Peyer's patch (tissue), 4 donors: ENCODE results near the gene CTNNA2. TPM values are rescaled to one million over a fixed set of nuclear protein-coding genes. Genes with fewer than 3 reads are reported as not detected.

Source experiments
- DNase-seq, 3 donors: peaks; one replicate each; pipeline ENCODE4 v3.0.0-alpha.2; 2017 to 2019
- H3K27ac ChIP-seq, 4 donors: fragments of 200-600 bp; sonication (generic); one replicate each; pipeline ENCODE4 v1.5.1; 2016 to 2019
- H3K27me3 ChIP-seq, 2 donors: fragments of 200-600 bp; sonication (generic); one replicate each; pipeline ENCODE4 v1.5.1; 2019
- H3K36me3 ChIP-seq, 3 donors: fragments of 200-600 bp; sonication (generic); one replicate each; pipeline ENCODE4 v1.5.1; 2016 to 2019
- H3K4me1 ChIP-seq, 4 donors: fragments of 200-600 bp; sonication (generic); one replicate each; pipeline ENCODE4 v1.5.1; 2016 to 2019
- H3K4me3 ChIP-seq, 4 donors: fragments of 200-600 bp; sonication (generic); 1 replicate in 3 of 4; 2 replicates in 1 of 4; pipeline ENCODE4 v1.5.1; 2016 to 2019; ENCODE audit warnings: mild to moderate bottlenecking in 1 of 4
- H3K9me3 ChIP-seq, 4 donors: fragments of 200-600 bp; sonication (generic); one replicate each; pipeline ENCODE4 v1.5.1; 2016 to 2019; ENCODE audit warnings: mild to moderate bottlenecking in 1 of 4
- POLR2A ChIP-seq, 2 donors: fragments of 450-650 bp; IDR thresholded peaks; one replicate each; pipeline ENCODE4 v1.5.1; 2017; ENCODE audit warnings: antibody characterized with exemption in 2 of 2, mild to moderate bottlenecking in 2 of 2, moderate library complexity in 2 of 2
- total RNA-seq, 4 donors: library from RNA; depleted of rRNA; stranded (reverse); fragments of >200 nt; gene quantifications; one replicate each; pipeline ENCODE4 v1.1.0, GENCODE V29; 2016
- TF ChIP-seq, protein P1 (sequence below), 6 experiments: fragments of 450-650 bp in 4 of 6; fragments of 200-600 bp in 2 of 6; sonication (generic) in 1 of 6; IDR thresholded peaks; one replicate each; pipeline ENCODE4 v1.5.1; 2017 to 2019; ENCODE audit warnings: antibody characterized with exemption in 6 of 6, mild to moderate bottlenecking in 3 of 6, moderate library complexity in 1 of 6

The CTNNA2 gene
- total RNA-seq, 4 donors from 2014 or later, result 0.67 to 5.3 (median 0.88) TPM; not detected in 1

DNA sequence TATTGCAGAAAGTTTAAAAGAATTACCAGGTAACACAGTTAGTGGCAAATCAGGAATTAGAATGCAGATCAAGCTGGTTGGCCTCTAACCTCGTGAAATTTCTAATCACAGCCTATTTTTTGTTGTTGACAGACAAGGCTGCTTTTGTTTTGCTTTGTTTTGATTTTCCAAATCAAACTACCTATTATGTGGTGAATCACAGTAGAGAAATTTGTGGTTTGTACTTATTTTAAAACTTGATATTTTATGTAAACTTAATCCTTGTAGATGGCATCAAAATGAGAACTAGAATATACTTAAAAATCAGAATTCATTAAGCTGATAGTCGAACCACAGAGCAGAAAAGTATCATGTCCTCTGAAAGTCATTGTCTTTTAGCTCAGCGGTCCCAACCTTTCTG, 258.1 kb downstream of the CTNNA2 start:
- Histone ChIP-seq H3K9me3 (no peaks in the 10 kb centered on the region), H3K4me1 (no peaks in the 10 kb centered on the region)
- TF ChIP-seq, protein P1, sequence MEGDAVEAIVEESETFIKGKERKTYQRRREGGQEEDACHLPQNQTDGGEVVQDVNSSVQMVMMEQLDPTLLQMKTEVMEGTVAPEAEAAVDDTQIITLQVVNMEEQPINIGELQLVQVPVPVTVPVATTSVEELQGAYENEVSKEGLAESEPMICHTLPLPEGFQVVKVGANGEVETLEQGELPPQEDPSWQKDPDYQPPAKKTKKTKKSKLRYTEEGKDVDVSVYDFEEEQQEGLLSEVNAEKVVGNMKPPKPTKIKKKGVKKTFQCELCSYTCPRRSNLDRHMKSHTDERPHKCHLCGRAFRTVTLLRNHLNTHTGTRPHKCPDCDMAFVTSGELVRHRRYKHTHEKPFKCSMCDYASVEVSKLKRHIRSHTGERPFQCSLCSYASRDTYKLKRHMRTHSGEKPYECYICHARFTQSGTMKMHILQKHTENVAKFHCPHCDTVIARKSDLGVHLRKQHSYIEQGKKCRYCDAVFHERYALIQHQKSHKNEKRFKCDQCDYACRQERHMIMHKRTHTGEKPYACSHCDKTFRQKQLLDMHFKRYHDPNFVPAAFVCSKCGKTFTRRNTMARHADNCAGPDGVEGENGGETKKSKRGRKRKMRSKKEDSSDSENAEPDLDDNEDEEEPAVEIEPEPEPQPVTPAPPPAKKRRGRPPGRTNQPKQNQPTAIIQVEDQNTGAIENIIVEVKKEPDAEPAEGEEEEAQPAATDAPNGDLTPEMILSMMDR (IDR thresholded peaks at IDR 0.05), result no peak
- TF ChIP-seq POLR2A (IDR thresholded peaks at IDR 0.05), result no peak

DNA sequence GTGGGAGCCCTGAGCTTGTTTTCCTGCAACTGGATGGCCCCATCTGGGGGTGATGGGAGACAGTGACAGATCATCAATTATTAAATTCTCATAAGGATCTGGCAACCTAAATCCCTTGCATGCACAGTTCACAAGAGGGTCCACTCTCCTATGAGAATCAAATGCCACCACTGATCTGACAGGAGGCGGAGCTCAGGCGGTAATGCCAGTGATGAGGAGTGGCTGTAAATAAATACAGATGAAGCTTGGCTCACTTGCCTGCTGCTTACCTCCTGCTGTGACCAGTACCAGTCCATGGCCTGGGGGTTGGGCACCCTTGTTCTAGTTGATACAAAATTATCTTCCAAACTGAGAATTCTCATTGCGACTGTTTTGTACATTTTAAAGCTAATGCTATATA, 258.6 kb downstream of the CTNNA2 start:
- Histone ChIP-seq H3K27ac (no peak overlapping the region), H3K4me1 (no peaks in the 10 kb centered on the region), H3K27me3 (no peaks in the 10 kb centered on the region), H3K36me3 (no peaks in the 10 kb centered on the region), H3K4me3 (no peak overlapping the region), H3K9me3 (no peaks in the 10 kb centered on the region)
- TF ChIP-seq POLR2A (IDR thresholded peaks at IDR 0.05), result no peak
- TF ChIP-seq, protein P1 (IDR thresholded peaks at IDR 0.05), result no peak
- DNase-seq, result no peak

More for the DNA sequence above, 258.1 kb downstream of the CTNNA2 start:
- Histone ChIP-seq H3K36me3 (no peaks in the 10 kb centered on the region), H3K27me3 (no peaks in the 10 kb centered on the region), H3K27ac (no peak overlapping the region), H3K4me3 (no peak overlapping the region)
- no peak for DNase-seq

DNA sequence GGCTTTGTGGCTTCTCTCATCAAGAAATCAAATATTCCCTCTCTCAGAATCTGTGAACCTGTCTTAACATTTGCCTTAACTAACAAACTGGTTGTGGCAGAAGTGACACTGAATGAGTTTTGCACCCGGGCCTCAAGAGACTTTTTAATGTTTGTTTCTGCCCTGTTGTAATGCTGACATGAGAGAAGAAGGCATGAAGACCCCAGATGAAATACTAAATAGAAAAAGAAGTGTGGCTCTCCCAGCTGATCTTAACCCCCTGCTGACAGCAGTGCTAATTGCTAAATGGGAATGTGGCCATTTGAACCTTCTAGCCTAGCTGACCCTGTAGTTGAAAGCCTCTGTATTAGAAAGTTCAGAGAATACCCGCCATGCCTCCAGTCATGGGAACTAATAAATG, 261.2 kb downstream of the CTNNA2 start:
- H3K27ac ChIP-seq, result no peak overlapping the region
- no peak overlapping the region for H3K4me3 ChIP-seq
- TF ChIP-seq, protein P1 (IDR thresholded peaks at IDR 0.05), result no peak
- TF ChIP-seq POLR2A (IDR thresholded peaks at IDR 0.05), result no peak
- no peak for DNase-seq
- no peaks in the 10 kb centered on the region for H3K9me3 ChIP-seq
- H3K36me3 ChIP-seq, result no peaks in the 10 kb centered on the region
- H3K4me1 ChIP-seq, result no peaks in the 10 kb centered on the region
- H3K27me3 ChIP-seq, result no peaks in the 10 kb centered on the region

DNA sequence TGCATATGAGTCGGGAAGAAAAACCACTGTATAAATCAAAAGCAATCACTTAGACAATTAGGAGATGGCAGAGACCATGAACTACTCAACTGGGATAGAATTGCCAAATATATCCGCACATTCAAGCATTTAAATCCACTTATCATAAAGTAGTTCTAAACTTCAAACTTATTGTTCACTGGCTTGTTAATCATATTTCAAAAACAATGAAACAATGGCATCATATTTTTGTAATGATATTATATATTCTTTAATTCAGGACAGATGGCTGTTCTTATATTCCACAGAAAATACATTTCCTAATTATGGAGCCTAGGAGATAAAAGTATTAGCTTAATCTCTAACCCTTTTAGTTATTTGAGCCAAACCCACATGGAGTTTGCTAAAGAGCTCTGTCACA, 263.6 kb downstream of the CTNNA2 start:
- Histone ChIP-seq H3K4me1 (no peaks in the 10 kb centered on the region), H3K4me3 (no peak overlapping the region), H3K27ac (no peak overlapping the region), H3K27me3 (no peaks in the 10 kb centered on the region), H3K9me3 (no peaks in the 10 kb centered on the region), H3K36me3 (no peaks in the 10 kb centered on the region)
- no peak for TF ChIP-seq POLR2A (IDR thresholded peaks at IDR 0.05)
- TF ChIP-seq, protein P1 (IDR thresholded peaks at IDR 0.05), result no peak
- no peak for DNase-seq

DNA sequence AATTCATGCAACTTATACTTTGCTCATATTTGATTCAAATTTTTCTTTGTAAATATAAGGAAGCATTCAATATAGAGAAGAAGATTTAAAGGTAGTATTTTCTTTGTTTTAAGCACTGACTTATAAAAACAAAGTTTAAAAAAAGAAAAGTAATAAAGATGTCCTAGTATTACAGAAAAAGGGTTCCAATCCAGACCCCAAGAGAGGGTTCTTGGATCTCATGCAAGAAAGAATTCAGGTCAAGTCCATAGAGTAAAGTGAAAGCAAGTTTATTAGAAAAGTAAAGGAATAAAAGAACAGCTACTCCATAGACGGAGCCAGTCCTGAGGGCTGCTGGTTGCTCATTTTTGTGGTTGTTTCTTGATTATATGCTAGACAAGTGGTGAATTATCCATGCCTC, 267.9 kb downstream of the CTNNA2 start:
- no peaks in the 10 kb centered on the region for H3K9me3 ChIP-seq

More for the DNA sequence above, 267.9 kb downstream of the CTNNA2 start:
- Histone ChIP-seq H3K27ac (no peak overlapping the region), H3K36me3 (no peaks in the 10 kb centered on the region), H3K27me3 (no peaks in the 10 kb centered on the region), H3K4me1 (no peaks in the 10 kb centered on the region), H3K4me3 (no peak overlapping the region)
- no peak for DNase-seq
- TF ChIP-seq, protein P1 (IDR thresholded peaks at IDR 0.05), result no peak
